Measurements from ENCODE around the gene GPHN.

- TF ChIP-seq POLR2A (IDR thresholded peaks at IDR 0.05), result no peak
- TF ChIP-seq CTCF (IDR thresholded peaks at IDR 0.05), result no peak
Observed at GRCh38 chr14:66752109-66752508, 244.2 kb downstream of the GPHN start.

Data from thyroid gland (tissue), 4 donors.